MCF 10A (cell line): ENCODE measurements around the gene WNT2. TPM values are rescaled to one million over a fixed set of nuclear protein-coding genes. Genes with fewer than 3 reads are reported as not detected.

ENCODE experiments used
- BruUV-seq: library from RNA; stranded (reverse); fragments of 400-500 nt; replicated peaks from 2 replicates; lab custom pipeline; 2021; lab: Mats Ljungman, UMichigan
- CTCF ChIA-PET: fragments of 300-600 bp; sonication (Branson Sonifier 250); formaldehyde crosslinking; extraction: SDS; loops from one replicate; lab custom pipeline; 2021; ENCODE audit warnings: antibody characterized with exemption, inconsistent platforms; lab: Yijun Ruan, JAX
- POLR2A ChIA-PET: fragments of 300-600, 350-650 bp; sonication (Branson Sonifier 250); formaldehyde crosslinking; extraction: SDS; loops from one replicate; lab custom pipeline; 2020; ENCODE audit warnings: antibody characterized with exemption, inconsistent platforms; lab: Yijun Ruan, JAX
- DNase-seq: peaks from one replicate; pipeline ENCODE4 v3.0.0-alpha.2; 2018; ENCODE audit not compliant: unreplicated experiment
- H3K27ac Mint-ChIP-seq: one replicate; pipeline ENCODE4 v1.8.0; 2022; ENCODE audit warnings: mild to moderate bottlenecking, low read depth, mixed read lengths; ENCODE audit not compliant: unreplicated experiment
- H3K27me3 Mint-ChIP-seq: one replicate; pipeline ENCODE4 v1.8.0; 2022; ENCODE audit warnings: mixed read lengths; ENCODE audit not compliant: insufficient read depth, unreplicated experiment
- H3K36me3 Mint-ChIP-seq: one replicate; pipeline ENCODE4 v1.8.0; 2022; ENCODE audit warnings: mild to moderate bottlenecking, moderate library complexity, mixed read lengths; ENCODE audit not compliant: insufficient read depth, unreplicated experiment
- H3K4me1 Mint-ChIP-seq: one replicate; pipeline ENCODE4 v1.8.0; 2022; ENCODE audit warnings: mixed read lengths; ENCODE audit not compliant: insufficient read depth, unreplicated experiment
- H3K4me3 Mint-ChIP-seq: one replicate; pipeline ENCODE4 v1.8.0; 2022; ENCODE audit warnings: mild to moderate bottlenecking, moderate library complexity, mixed read lengths; ENCODE audit not compliant: unreplicated experiment
- H3K9me3 Mint-ChIP-seq: one replicate; pipeline ENCODE4 v1.8.0; 2022; ENCODE audit warnings: mixed read lengths; ENCODE audit not compliant: unreplicated experiment
- CTCF ChIP-seq: fragments of 200-600 bp; IDR thresholded peaks from one replicate; pipeline ENCODE4 v1.8.0; 2022; ENCODE audit warnings: antibody characterized with exemption, mild to moderate bottlenecking; ENCODE audit not compliant: unreplicated experiment
- intact Hi-C: fragments of 100-400 bp; cut with micrococcal nuclease; formaldehyde crosslinking; loops from 2 replicates; pipeline ENCODE4 v1.14.1; 2022
- total RNA-seq: library from RNA; stranded (reverse); gene quantifications from 2 replicates; pipeline ENCODE4 v1.2.3, GENCODE V29; 2022

The WNT2 gene
- total RNA-seq, 1 experiment from 2014 or later, result not detected

GRCh38 chr7:117227091-117227490, 95.8 kb downstream of the WNT2 start:
- no peak overlapping the region for H3K4me3 Mint-ChIP-seq
- CTCF ChIA-PET, result interaction anchor here (0.8 kb wide), 1 partner anchor 13 kb away, joined by 6 read pairs; no protein-coding TSS in a partner anchor
- H3K9me3 Mint-ChIP-seq, result no peaks in the 10 kb centered on the region
- no peaks in the 10 kb centered on the region for H3K27me3 Mint-ChIP-seq
- no peaks in the 10 kb centered on the region for H3K4me1 Mint-ChIP-seq
- no peak for TF ChIP-seq CTCF
- intact Hi-C loops, result no loop called here
- DNase-seq, result no peak
- BruUV-seq, result no TSS peak
- POLR2A ChIA-PET, result no interaction called here
- peaks cover 6% of the 10 kb centered on the region for H3K36me3 Mint-ChIP-seq
- H3K27ac Mint-ChIP-seq, result no peak overlapping the region

- H3K4me1 Mint-ChIP-seq, result no peaks in the 10 kb centered on the region
- no peak for TF ChIP-seq CTCF
- intact Hi-C loops, result no loop called here
- ChIA-PET CTCF (interaction anchor here (0.5 kb wide), 1 partner anchor 236 kb away, joined by 3 read pairs; no protein-coding TSS in a partner anchor), POLR2A (no interaction called here)
- no peak overlapping the region for H3K27ac Mint-ChIP-seq
- BruUV-seq, result no TSS peak
- H3K27me3 Mint-ChIP-seq, result no peaks in the 10 kb centered on the region
- no peak for DNase-seq
- H3K9me3 Mint-ChIP-seq, result no peaks in the 10 kb centered on the region
- H3K4me3 Mint-ChIP-seq, result no peak overlapping the region
- H3K36me3 Mint-ChIP-seq, result peaks cover 6% of the 10 kb centered on the region
These were observed 97.3 kb downstream of the WNT2 start for GRCh38 chr7:117225536-117225935.

Other genes starting within 250 kb of the WNT2 start
- not detected in 2 replicates for gene ASZ1, start 104.4 kb upstream of the WNT2 start, total RNA-seq
- not detected in 2 replicates for gene CFTR, start 157.0 kb upstream of the WNT2 start, total RNA-seq